G401 (cell line): ENCODE results near the gene THAP2. TPM values are rescaled to one million over a fixed set of nuclear protein-coding genes. Genes with fewer than 3 reads are reported as not detected.
"Not testable (repeated sequence)": the region's sequence is repeated elsewhere in the genome, so short reads cannot be mapped to it uniquely, and the experiment has no call there.

Source experiments
- DNase-seq: peaks from one replicate; pipeline ENCODE4 v3.0.0-alpha.2; 2015; ENCODE audit warnings: low spot score
- in situ Hi-C: cut with HindIII; loops from 2 replicates; pipeline ENCODE4 v1.10.0; 2016; ENCODE audit warnings: low sequenced_read_pairs, mixed read lengths
- total RNA-seq: library from RNA; depleted of rRNA; stranded (reverse); fragments of >200 nt; shearing (Covaris generic); gene quantifications from 2 replicates; pipeline ENCODE4 v1.2.3, GENCODE V29; 2014

Gene THAP2
- total RNA-seq, 1 experiment from 2014 or later = 6.0 TPM

GRCh38 chr12:71693651-71694050 is 29.6 kb downstream of the THAP2 start:
- in situ Hi-C loops = not testable (repeated sequence)

GRCh38 chr12:71694099-71694820 is 30.2 kb downstream of the THAP2 start:
- DNase-seq = no peak
- in situ Hi-C loops = no loop called here

More at GRCh38 chr12:71693651-71694050, 29.6 kb downstream of the THAP2 start:
- not testable (repeated sequence) for DNase-seq

GRCh38 chr12:71695782-71696181 is 31.7 kb downstream of the THAP2 start:
- DNase-seq = no peak
- in situ Hi-C loops = no loop called here

- in situ Hi-C loops = not testable (repeated sequence)
Observed at GRCh38 chr12:71702181-71702580, 38.1 kb downstream of the THAP2 start.

GRCh38 chr12:71702590-71702989 is 38.5 kb downstream of the THAP2 start:
- DNase-seq = no peak
- in situ Hi-C loops = no loop called here

More at GRCh38 chr12:71702181-71702580, 38.1 kb downstream of the THAP2 start:
- DNase-seq = not testable (repeated sequence)

GRCh38 chr12:71703206-71703605 is 39.1 kb downstream of the THAP2 start:
- in situ Hi-C loops = no loop called here

GRCh38 chr12:71704920-71705319 is 40.8 kb downstream of the THAP2 start:
- in situ Hi-C loops = no loop called here
- DNase-seq = no peak

More at GRCh38 chr12:71703206-71703605, 39.1 kb downstream of the THAP2 start:
- no peak for DNase-seq

- in situ Hi-C loops = no loop called here
Observed at GRCh38 chr12:71708658-71709057, 44.6 kb downstream of the THAP2 start.

GRCh38 chr12:71710276-71711125 is 46.4 kb downstream of the THAP2 start:
- in situ Hi-C loops = no loop called here
- no peak for DNase-seq

More at GRCh38 chr12:71708658-71709057, 44.6 kb downstream of the THAP2 start:
- no peak for DNase-seq

- no peak for DNase-seq
- in situ Hi-C loops = no loop called here
Observed at GRCh38 chr12:71718611-71719010, 54.5 kb downstream of the THAP2 start.

GRCh38 chr12:71719647-71720370 is 55.7 kb downstream of the THAP2 start:
- in situ Hi-C loops = no loop called here
- DNase-seq = no peak

GRCh38 chr12:71721783-71722505 is 57.8 kb downstream of the THAP2 start:
- in situ Hi-C loops = no loop called here
- no peak for DNase-seq

GRCh38 chr12:71725011-71725410 is 60.9 kb downstream of the THAP2 start:
- in situ Hi-C loops = no loop called here
- no peak for DNase-seq

GRCh38 chr12:71726548-71726947 is 62.4 kb downstream of the THAP2 start:
- in situ Hi-C loops = no loop called here

GRCh38 chr12:71727958-71728357 is 63.9 kb downstream of the THAP2 start:
- no peak for DNase-seq
- in situ Hi-C loops = no loop called here

More at GRCh38 chr12:71726548-71726947, 62.4 kb downstream of the THAP2 start:
- no peak for DNase-seq
